Measurements from ENCODE around the gene HSD3B7. TPM values are rescaled to one million over a fixed set of nuclear protein-coding genes. Genes with fewer than 3 reads are reported as not detected.

The HSD3B7 gene
- 3.7 and 4.7 TPM in 2 replicates for total RNA-seq

DNA sequence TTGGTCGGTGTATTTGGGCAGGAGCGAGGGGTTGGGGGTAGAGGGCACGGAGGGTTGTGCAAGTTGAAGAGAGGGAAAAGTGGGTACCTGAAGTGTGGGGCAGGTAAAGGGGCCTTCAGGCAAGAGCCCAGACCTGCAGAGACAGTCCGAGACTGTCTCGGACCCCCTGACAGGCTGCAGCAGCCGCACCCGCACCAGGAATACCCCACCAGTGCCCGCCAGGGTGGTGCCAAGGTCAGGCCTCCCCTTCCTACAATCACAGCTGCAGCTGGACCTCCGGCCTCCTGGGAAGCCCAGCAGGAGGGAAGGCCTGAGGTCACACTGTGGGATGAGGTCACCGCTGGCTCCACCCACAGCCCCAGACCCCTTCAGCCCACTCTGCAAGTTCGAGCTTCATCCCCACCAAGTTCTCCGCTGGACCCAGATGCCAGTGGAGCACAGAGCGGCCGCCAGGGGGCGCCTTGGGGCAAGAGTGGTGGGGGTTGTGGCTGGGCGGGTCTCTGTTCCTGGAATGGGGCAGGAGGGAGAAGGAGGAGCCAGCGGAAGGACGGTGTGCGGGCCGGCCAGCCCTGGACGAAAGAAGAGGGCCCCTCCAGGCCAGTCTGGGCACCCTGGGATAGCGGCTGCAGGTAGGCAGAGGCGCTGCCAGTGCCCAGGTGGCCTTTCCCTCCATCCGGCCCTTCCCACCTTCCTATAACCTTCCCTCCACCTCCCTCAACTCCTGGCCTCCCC, at the start of gene HSD3B7:
Gene HSD3B7 (plus strand): TSS at position 539 of the 732 bp plus-strand sequence. CDS start 452 bp downstream, outside the sequence.

DNA sequence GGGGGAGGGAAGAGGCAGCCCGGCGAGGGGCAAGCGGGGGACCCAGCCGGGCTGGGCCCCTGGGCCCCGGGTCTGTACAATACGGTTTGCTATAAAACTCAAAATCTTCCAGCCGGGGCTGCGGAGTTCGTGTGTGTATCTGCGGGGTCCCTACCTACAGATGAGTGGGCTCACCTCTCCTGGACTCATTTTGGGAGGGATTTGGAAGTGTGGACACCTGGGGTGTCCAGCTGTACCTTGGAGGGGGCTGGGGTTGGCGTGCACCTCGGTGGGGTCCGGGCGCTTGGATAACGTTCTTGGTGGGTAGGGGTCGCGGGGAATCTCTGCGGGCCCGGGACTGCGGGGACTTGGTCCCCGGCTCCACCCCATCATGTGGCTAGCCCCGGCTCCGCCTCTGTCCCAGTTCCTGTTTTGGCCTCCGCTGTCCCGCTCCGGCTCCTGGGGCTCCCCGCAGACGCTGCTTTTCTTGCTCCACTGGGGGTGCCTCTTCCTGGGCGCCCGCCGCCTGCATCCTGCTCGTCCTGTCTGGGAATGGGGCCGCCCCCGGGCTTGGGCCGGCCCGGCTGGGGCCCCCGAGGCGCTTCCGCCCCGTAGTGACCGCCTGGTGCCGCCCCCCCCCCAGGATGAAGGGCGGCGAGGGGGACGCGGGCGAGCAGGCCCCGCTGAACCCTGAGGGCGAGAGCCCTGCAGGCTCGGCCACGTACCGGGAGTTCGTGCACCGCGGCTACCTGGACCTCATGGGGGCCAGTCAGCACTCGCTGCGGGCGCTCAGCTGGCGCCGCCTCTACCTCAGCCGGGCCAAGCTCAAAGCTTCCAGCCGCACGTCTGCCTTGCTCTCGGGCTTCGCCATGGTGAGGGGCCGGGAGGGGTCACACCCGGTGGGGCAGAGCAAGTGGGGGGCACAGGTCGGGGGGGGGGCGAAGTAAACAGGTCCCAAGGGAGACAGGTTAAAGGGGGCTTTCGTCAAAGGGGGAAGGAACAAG, 36.0 kb upstream of the HSD3B7 start, which contains the start of gene ORAI3:
Gene ORAI3 (plus strand): TSS at position 402 of the 983 bp plus-strand sequence. CDS start 222 bp downstream, at position 624.

DNA sequence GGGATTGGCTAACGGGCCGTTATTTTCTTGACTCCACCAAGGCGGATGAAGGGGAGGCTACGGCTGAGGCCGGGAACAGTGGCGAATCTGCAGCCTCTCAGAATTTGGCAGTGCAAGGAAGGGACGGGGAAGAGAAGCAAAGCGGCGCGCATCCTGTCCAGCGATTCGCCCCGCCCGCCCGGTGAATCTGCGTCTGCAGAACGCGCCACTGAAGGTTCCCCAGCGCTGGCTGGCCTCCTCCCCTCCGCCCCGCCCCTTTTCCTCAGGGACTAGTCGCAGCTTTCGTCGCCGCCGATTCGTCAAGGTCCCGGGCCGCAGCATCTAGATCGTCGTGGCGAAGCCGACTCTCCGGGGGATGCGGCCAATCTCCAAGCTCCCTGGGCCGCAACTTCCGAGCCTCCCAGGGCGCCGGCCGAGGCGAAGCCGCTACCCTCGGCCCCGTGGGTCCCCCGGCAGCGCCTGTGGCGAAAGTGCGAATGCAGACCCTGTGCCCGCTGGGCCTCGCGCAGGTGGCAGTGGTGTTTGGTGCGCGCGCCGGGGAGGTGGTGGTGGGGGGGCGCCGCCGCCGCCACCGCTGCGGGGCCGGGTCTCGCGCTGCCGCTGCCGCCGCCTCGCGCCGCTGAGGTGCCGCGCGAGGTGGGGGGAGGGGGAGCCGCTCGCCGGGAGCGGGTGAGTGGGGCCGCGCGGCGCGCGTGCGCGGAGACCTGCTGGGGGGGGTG, 27.4 kb upstream of the HSD3B7 start, which contains the start of gene SETD1A:
Gene SETD1A (plus strand): TSS at position 299 of the 719 bp plus-strand sequence. CDS start 978 bp downstream, outside the sequence.

DNA sequence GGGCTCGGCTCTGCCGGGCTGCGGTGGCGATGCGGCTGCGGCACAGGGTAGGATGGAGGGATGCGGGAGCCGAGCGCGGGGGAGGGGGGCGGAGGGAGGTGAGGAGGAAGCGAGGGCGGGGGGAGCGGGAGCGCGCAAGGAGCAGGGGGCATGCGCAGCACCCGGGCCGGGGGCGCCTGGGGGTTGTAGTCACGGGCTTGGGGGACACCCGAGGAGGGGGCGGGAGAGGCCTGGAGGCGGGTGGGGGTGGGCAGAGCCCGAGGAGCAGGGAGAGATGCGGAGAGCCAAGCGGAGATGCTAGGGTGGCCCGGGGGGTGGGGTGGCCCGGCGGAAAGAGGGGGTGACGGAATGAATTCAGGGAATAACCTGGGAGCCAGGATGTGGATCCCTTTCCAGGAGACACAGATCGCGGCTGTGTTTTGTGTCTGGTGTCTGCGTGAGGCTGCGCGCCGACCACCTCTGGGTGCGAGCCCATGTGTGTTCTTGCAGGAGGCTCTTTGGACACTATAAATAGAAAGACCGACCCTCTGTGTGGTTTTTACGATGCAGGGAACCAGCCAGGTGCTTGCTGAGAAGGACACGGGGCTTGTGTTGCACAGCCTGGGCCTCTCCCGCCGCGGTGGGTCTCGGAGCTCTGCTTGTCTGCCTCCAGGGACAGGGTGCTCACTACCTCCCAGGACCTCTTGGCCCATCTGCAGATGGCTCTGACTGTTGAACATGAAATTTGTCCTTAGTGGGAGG, 25.7 kb downstream of the HSD3B7 start, which contains the start of gene STX1B:
Gene STX1B (minus strand): TSS at position 54 of the 741 bp plus-strand sequence. CDS start 242 bp downstream, outside the sequence.

DNA sequence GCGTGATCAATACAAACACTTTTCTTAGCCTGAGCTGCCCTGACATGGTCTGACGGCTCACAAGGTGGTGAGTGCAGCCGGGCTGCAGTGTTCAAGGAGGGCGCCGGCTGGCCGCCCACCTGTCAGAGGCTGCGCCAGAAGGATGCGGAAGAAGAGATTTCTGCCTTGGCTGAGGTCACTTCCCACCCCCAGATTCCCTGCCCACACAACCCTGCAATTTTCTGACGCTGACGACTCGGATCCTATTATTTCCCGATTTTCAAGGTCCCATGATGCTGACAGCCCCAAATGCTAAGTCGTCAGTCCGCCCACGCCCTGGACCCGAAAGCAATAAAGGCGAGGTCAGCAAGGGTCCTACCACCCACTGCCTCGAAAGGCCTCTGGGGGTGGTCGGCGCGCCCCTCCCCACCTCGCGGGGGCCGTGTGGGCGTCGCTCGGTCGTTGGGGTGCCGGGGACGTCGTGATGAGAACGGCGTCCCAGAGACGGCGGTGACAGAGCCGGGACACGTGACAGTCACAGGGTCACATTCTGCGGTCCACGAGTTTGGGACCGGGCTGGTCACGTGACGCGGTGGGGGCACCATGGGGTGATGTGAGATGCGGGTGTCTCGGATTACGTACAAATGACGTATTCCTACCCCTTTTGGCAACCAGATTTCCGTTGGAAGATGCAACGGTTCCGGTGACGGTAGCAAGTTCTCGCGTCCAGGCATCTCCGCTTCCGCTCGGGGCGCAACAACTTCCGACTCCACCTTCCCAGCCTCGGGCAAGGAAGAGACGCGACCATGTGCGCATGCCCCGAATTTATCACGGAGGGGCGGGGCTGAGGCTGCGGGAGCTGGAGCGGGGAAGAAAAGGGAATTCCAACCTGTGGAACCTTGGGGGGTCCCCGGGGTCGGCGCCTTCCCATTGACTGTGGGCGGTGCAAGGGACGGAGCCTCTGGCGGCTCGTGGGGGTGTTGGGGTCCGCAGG, 48.0 kb downstream of the HSD3B7 start, which contains the start of gene STX4:
Gene STX4 (plus strand): TSS at position 823 of the 973 bp plus-strand sequence. CDS start 248 bp downstream, outside the sequence.

Small RNAs within 50 kb of the gene (small RNA-seq; reads per million reads assigned to genes)
- not detected for gene AC135048.1

Other genes with a start within 250 kb of the HSD3B7 start
- 21.4 and 22.1 TPM in 2 replicates for gene PHKG2, start 236.8 kb upstream of the HSD3B7 start, total RNA-seq
- 1.5 and 1.7 TPM in 2 replicates for gene CFAP119, start 223.1 kb upstream of the HSD3B7 start, total RNA-seq
- gene RNF40, start 222.9 kb upstream of the HSD3B7 start, total RNA-seq = 85.9 and 91.9 TPM in 2 replicates
- 10.6 and 11.6 TPM in 2 replicates for gene ZNF629, start 198.0 kb upstream of the HSD3B7 start, total RNA-seq
- gene BCL7C, start 91.1 kb upstream of the HSD3B7 start, total RNA-seq = 21.2 and 25.9 TPM in 2 replicates
- gene CTF1, start 88.6 kb upstream of the HSD3B7 start, total RNA-seq = 0.13 and 0.14 TPM in 2 replicates
- gene FBXL19, start 61.6 kb upstream of the HSD3B7 start, total RNA-seq = 20.6 and 33.5 TPM in 2 replicates
- 13.0 and 16.7 TPM in 2 replicates for gene ORAI3, start 36.1 kb upstream of the HSD3B7 start, total RNA-seq
- 7.0 and 7.8 TPM in 2 replicates for gene SETD1A, start 27.5 kb upstream of the HSD3B7 start, total RNA-seq
- 0.27 and 0.36 TPM in 2 replicates for gene STX1B, start 25.4 kb downstream of the HSD3B7 start, total RNA-seq
- 22.2 and 26.3 TPM in 2 replicates for gene STX4, start 48.4 kb downstream of the HSD3B7 start, total RNA-seq
- 6.6 and 8.9 TPM in 2 replicates for gene ZNF668, start 89.0 kb downstream of the HSD3B7 start, total RNA-seq
- 12.2 and 15.3 TPM in 2 replicates for gene ZNF646, start 89.2 kb downstream of the HSD3B7 start, total RNA-seq
- 1.1 and 1.5 TPM in 2 replicates for gene PRSS53, start 103.7 kb downstream of the HSD3B7 start, total RNA-seq
- gene VKORC1, start 109.6 kb downstream of the HSD3B7 start, total RNA-seq = 65.3 and 77.1 TPM in 2 replicates
- 42.0 and 51.4 TPM in 2 replicates for gene BCKDK, start 123.2 kb downstream of the HSD3B7 start, total RNA-seq
- 24.1 and 31.4 TPM in 2 replicates for gene KAT8, start 132.5 kb downstream of the HSD3B7 start, total RNA-seq
- gene PRSS8, start 150.5 kb downstream of the HSD3B7 start, total RNA-seq = not detected in 2 replicates
- gene PRSS36, start 164.9 kb downstream of the HSD3B7 start, total RNA-seq = 0.13 and 0.14 TPM in 2 replicates
- 87.8 and 92.3 TPM in 2 replicates for gene FUS, start 194.9 kb downstream of the HSD3B7 start, total RNA-seq
- gene PYCARD, start 217.6 kb downstream of the HSD3B7 start, total RNA-seq = 28.4 and 51.2 TPM in 2 replicates
- not detected in 2 replicates for gene TRIM72, start 228.9 kb downstream of the HSD3B7 start, total RNA-seq
- gene PYDC1, start 231.9 kb downstream of the HSD3B7 start, total RNA-seq = not detected in 2 replicates